PFSK-1 (cell line): ENCODE results near the gene TMEM62.

ENCODE experiments used
- POLR2AphosphoS5 ChIP-seq: IDR thresholded peaks from 2 replicates; pipeline ENCODE4 v1.6.1; 2012; ENCODE audit warnings: low read depth, mild to moderate bottlenecking, control low read depth, low read length, moderate library complexity
- REST ChIP-seq, 2 experiments: IDR thresholded peaks; 2 replicates each; pipeline versions ENCODE4 v1.6.1 to v1.8.0; 2011 to 2012; ENCODE audit warnings: low read depth in 2 of 2, low read length in 2 of 2, control low read depth in 1 of 2, inconsistent platforms in 1 of 2, mild to moderate bottlenecking in 1 of 2, moderate library complexity in 1 of 2; ENCODE audit not compliant: insufficient read depth in 1 of 2
- SIN3A ChIP-seq: IDR thresholded peaks from 2 replicates; pipeline ENCODE4 v1.6.1; 2012; ENCODE audit warnings: mild to moderate bottlenecking, low read length, moderate library complexity, borderline replicate concordance; ENCODE audit not compliant: insufficient read depth
- TAF1 ChIP-seq: IDR thresholded peaks from 2 replicates; pipeline ENCODE4 v1.6.1; 2012; ENCODE audit warnings: low read length, control low read depth, borderline replicate concordance; ENCODE audit not compliant: insufficient read depth

GRCh38 chr15:43209059-43209824 is 75.9 kb downstream of the TMEM62 start:
- TF ChIP-seq TAF1 (no peak), SIN3A (no peak), REST (IDR thresholded peaks at IDR 0.05; ENCODE audit: insufficient read depth in 1 of 2, low read depth in 2 of 2, low read length in 2 of 2) (no peak), POLR2AphosphoS5 (no peak)
